Effector memory CD8-positive, alpha-beta T cell (primary cell): ENCODE measurements around the gene SLC38A8.

Source experiments
- ATAC-seq: fragments of 150-1000 bp; cut with Tn5 transposase; replicated peaks from 2 replicates; pipeline ENCODE4 v1.10.0; 2021; ENCODE audit warnings: mild to moderate bottlenecking, moderate library complexity
- DNase-seq, 3 experiments: peaks; one replicate each; pipeline ENCODE4 v3.0.0; 2021
- H3K27ac Mint-ChIP-seq, 2 donors: one replicate each; pipeline ENCODE4 v1.8.0; 2022; ENCODE audit warnings: mild to moderate bottlenecking in 2 of 2, mixed read lengths in 2 of 2, moderate library complexity in 2 of 2
- H3K27me3 Mint-ChIP-seq, 2 donors: one replicate each; pipeline ENCODE4 v1.8.0; 2022; ENCODE audit warnings: mixed read lengths in 2 of 2
- H3K36me3 Mint-ChIP-seq: one replicate; pipeline ENCODE4 v1.8.0; 2022; ENCODE audit warnings: mild to moderate bottlenecking, moderate library complexity, mixed read lengths; ENCODE audit not compliant: insufficient read depth
- H3K4me1 Mint-ChIP-seq, 2 donors: one replicate each; pipeline ENCODE4 v1.8.0; 2022; ENCODE audit warnings: low read depth in 2 of 2, mixed read lengths in 2 of 2
- H3K4me3 Mint-ChIP-seq, 2 donors: one replicate each; pipeline ENCODE4 v1.8.0; 2022; ENCODE audit warnings: mild to moderate bottlenecking in 2 of 2, mixed read lengths in 2 of 2, moderate library complexity in 2 of 2
- H3K9me3 Mint-ChIP-seq, 2 donors: one replicate each; pipeline ENCODE4 v1.8.0; 2022; ENCODE audit warnings: mixed read lengths in 2 of 2

SLC38A8 gene

GRCh38 chr16:84027625-84028024, 15.0 kb downstream of the SLC38A8 start:
- Mint-ChIP-seq H3K36me3 (no peaks in the 10 kb centered on the region), H3K27ac (no peak overlapping the region), H3K4me3 (no peak overlapping the region), H3K27me3 (peaks cover 27 to 81% of the 10 kb centered on the region in 2 donors), H3K9me3 (no peaks in the 10 kb centered on the region), H3K4me1 (peaks cover 4 to 6% of the 10 kb centered on the region in 2 donors)
- DNase-seq (no peak), ATAC-seq (no peak)

- Mint-ChIP-seq H3K27me3 (peaks cover 27 to 81% of the 10 kb centered on the region in 2 donors), H3K27ac (no peak overlapping the region), H3K36me3 (no peaks in the 10 kb centered on the region), H3K4me1 (peaks cover 4 to 6% of the 10 kb centered on the region in 2 donors), H3K4me3 (no peak overlapping the region), H3K9me3 (peaks cover under 1 to 3% of the 10 kb centered on the region in 2 donors)
- DNase-seq (no peak), ATAC-seq (no peak)
These were observed 16.0 kb downstream of the SLC38A8 start for GRCh38 chr16:84026606-84027005.

DNA sequence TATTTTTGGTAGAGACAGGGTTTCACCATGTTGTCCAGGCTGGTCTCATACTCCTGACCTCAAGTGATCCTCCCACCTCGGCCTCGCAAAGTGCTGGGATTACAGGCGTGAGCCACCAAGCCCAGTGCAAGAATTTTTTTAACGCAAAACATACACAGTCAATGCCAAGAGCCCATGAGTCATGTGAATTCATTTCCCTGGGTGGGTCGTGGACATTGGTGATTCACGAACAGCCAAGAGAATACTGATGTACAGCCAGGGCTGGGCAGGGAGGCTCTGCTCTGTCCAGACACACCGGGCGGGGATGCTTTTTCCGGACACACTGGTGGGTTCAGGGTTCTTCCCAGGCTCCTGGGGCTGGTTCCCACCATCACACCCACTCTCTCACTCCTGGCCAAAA, 17.7 kb downstream of the SLC38A8 start:
- H3K27me3 Mint-ChIP-seq = peaks cover 19 to 74% of the 10 kb centered on the region in 2 donors
- peaks cover 4 to 6% of the 10 kb centered on the region in 2 donors for H3K4me1 Mint-ChIP-seq
- ATAC-seq (no peak), DNase-seq (no peak)
- H3K27ac Mint-ChIP-seq = no peak overlapping the region
- H3K4me3 Mint-ChIP-seq = no peak overlapping the region
- no peaks in the 10 kb centered on the region for H3K36me3 Mint-ChIP-seq
- peaks cover 5 to 7% of the 10 kb centered on the region in 2 donors for H3K9me3 Mint-ChIP-seq

DNA sequence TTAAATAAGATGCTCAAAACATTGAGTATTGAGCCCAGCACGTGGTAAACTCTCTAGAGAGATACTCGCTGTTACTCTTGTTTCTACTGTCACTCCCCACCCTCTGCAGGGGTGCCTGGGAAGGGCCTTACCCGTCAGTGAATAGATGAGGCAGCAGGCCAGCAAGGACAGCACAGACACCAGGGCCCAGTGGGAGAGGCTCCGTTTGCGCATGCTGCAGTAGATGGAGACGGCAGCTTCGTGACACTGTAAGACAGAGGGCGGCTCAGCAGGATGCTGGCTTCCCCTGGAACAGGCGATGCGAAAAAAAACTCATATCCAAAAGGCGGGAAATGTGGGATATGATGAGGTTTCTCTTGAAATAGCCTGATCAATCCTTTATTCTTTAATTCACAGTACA, 20.0 kb downstream of the SLC38A8 start:
- Mint-ChIP-seq H3K4me1 (no peaks in the 10 kb centered on the region), H3K4me3 (no peak overlapping the region), H3K27ac (no peak overlapping the region), H3K9me3 (peaks cover 6 to 13% of the 10 kb centered on the region in 2 donors), H3K36me3 (no peaks in the 10 kb centered on the region), H3K27me3 (peaks cover 12 to 60% of the 10 kb centered on the region in 2 donors)
- DNase-seq = no peak
- no peak for ATAC-seq

GRCh38 chr16:84021488-84021887, 21.1 kb downstream of the SLC38A8 start:
- no peak overlapping the region for H3K27ac Mint-ChIP-seq

GRCh38 chr16:84020353-84020752, 22.2 kb downstream of the SLC38A8 start:
- peaks cover 6 to 13% of the 10 kb centered on the region in 2 donors for H3K9me3 Mint-ChIP-seq
- H3K27ac Mint-ChIP-seq = no peak overlapping the region
- H3K27me3 Mint-ChIP-seq = peaks cover 0 to 44% of the 10 kb centered on the region in 2 donors
- no peak overlapping the region for H3K4me3 Mint-ChIP-seq
- no peaks in the 10 kb centered on the region for H3K36me3 Mint-ChIP-seq
- H3K4me1 Mint-ChIP-seq = no peaks in the 10 kb centered on the region
- DNase-seq (no peak), ATAC-seq (no peak)

More at GRCh38 chr16:84021488-84021887, 21.1 kb downstream of the SLC38A8 start:
- no peak for ATAC-seq
- Mint-ChIP-seq H3K4me1 (no peaks in the 10 kb centered on the region), H3K4me3 (no peak overlapping the region), H3K27me3 (peaks cover 4 to 55% of the 10 kb centered on the region in 2 donors), H3K36me3 (no peaks in the 10 kb centered on the region), H3K9me3 (peaks cover 6 to 13% of the 10 kb centered on the region in 2 donors)
- DNase-seq = no peak

- DNase-seq (no peak), ATAC-seq (no peak)
- H3K36me3 Mint-ChIP-seq = no peaks in the 10 kb centered on the region
- H3K9me3 Mint-ChIP-seq = peaks cover 10 to 20% of the 10 kb centered on the region in 2 donors
- H3K27ac Mint-ChIP-seq = no peak overlapping the region
- peaks cover 0 to 46% of the 10 kb centered on the region in 2 donors for H3K27me3 Mint-ChIP-seq
- H3K4me3 Mint-ChIP-seq = no peak overlapping the region
- H3K4me1 Mint-ChIP-seq = peaks cover 6 to 9% of the 10 kb centered on the region in 2 donors
These were observed 23.9 kb downstream of the SLC38A8 start for GRCh38 chr16:84018710-84019109.

DNA sequence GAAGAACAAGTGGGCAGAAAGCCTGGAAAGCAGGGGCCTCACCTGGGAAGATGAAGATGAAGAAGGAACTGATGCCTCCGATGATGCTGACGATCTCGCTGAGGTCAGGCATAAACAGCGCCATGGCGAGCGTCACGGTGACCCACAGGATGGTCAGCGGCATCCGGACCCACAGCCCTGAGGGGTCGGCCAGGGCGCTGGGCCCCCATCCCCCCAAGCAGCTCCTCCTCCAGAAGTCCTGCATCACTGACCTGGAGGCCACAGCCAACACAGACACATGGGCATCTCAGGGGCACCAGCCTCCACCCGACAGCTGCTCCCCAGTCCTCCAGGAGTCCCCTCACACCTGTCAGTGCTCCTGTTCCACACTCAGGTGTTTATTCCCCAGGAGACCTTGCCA, 26.1 kb downstream of the SLC38A8 start:
- no peak for ATAC-seq
- H3K27me3 Mint-ChIP-seq = peaks cover 0 to 43% of the 10 kb centered on the region in 2 donors
- DNase-seq = no peak

GRCh38 chr16:84015399-84015798, 27.2 kb downstream of the SLC38A8 start:
- Mint-ChIP-seq H3K9me3 (peaks cover 5 to 13% of the 10 kb centered on the region in 2 donors), H3K4me3 (no peak overlapping the region), H3K36me3 (no peaks in the 10 kb centered on the region), H3K27me3 (peaks cover 0 to 45% of the 10 kb centered on the region in 2 donors), H3K4me1 (peaks cover 6 to 9% of the 10 kb centered on the region in 2 donors), H3K27ac (no peak overlapping the region)
- ATAC-seq (no peak), DNase-seq (no peak)

More for the DNA sequence above, 26.1 kb downstream of the SLC38A8 start:
- Mint-ChIP-seq H3K9me3 (peaks cover 8 to 16% of the 10 kb centered on the region in 2 donors), H3K27ac (no peak overlapping the region), H3K4me3 (no peak overlapping the region), H3K36me3 (no peaks in the 10 kb centered on the region), H3K4me1 (peaks cover 6 to 9% of the 10 kb centered on the region in 2 donors)

GRCh38 chr16:84014570-84015327, 27.8 kb downstream of the SLC38A8 start:
- no peaks in the 10 kb centered on the region for H3K36me3 Mint-ChIP-seq
- no peak for DNase-seq
- peaks cover 5 to 13% of the 10 kb centered on the region in 2 donors for H3K9me3 Mint-ChIP-seq
- ATAC-seq = no peak
- peaks cover 0 to 50% of the 10 kb centered on the region in 2 donors for H3K27me3 Mint-ChIP-seq
- no peak overlapping the region for H3K27ac Mint-ChIP-seq
- peak overlapping the region in 1 of 2 donors; percentile 51 for H3K4me3 Mint-ChIP-seq
- H3K4me1 Mint-ChIP-seq = peaks cover 6 to 9% of the 10 kb centered on the region in 2 donors

GRCh38 chr16:84013787-84014569, 28.6 kb downstream of the SLC38A8 start:
- peaks cover 0 to 43% of the 10 kb centered on the region in 2 donors for H3K27me3 Mint-ChIP-seq
- peak overlapping the region in 1 of 2 donors; percentile 51 for H3K4me3 Mint-ChIP-seq
- peaks cover 6 to 9% of the 10 kb centered on the region in 2 donors for H3K4me1 Mint-ChIP-seq
- no peak overlapping the region for H3K27ac Mint-ChIP-seq
- no peaks in the 10 kb centered on the region for H3K36me3 Mint-ChIP-seq
- H3K9me3 Mint-ChIP-seq = peaks cover 4 to 13% of the 10 kb centered on the region in 2 donors
- peak; percentile 59 for ATAC-seq
- peak in 2 of 3 experiments; percentile 2 to 26 for DNase-seq

DNA sequence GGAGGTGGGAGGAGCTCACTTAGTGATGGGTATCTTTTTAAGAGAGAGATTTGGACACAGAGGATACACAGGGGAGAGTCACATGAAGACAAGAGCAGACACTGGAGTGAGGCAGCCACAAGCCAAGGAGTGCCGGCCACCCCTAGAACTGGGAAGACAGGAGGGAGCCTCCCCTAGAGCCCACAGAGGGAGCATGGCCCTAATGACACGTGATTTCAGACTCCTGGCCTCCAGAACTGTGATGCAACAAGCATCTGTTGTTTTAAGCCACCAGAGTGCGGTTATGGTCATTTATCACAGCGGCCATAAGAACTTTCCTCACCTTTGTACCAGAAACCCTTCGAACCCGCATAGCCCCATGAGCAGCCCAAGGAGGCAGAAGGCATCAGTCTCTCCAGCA, 33.3 kb downstream of the SLC38A8 start:
- ATAC-seq (no peak), DNase-seq (no peak)
- H3K4me3 Mint-ChIP-seq = no peak overlapping the region
- no peak overlapping the region for H3K27ac Mint-ChIP-seq
- H3K27me3 Mint-ChIP-seq = peaks cover 0 to 60% of the 10 kb centered on the region in 2 donors
- H3K36me3 Mint-ChIP-seq = no peaks in the 10 kb centered on the region
- peaks cover 0 to under 1% of the 10 kb centered on the region in 2 donors for H3K9me3 Mint-ChIP-seq
- peaks cover 2 to 4% of the 10 kb centered on the region in 2 donors for H3K4me1 Mint-ChIP-seq

DNA sequence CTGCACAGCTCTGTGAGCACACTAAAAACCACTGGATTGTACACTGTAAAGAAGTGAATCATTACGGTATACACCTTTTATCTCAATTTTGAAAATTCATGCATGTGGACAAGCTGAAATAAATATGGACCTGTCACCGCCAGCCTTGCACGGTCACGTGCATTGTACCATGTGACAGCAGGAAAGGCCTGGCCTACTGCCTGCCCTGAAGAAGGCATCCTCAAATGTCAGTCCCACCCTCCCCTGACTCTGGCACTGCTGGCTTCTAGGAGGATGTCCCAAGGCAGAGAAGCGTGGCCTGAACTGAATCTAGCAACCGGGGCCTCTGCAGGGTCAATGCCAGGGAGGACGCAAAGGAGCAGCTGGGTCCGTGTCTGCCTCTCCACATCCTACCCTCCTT, 34.6 kb downstream of the SLC38A8 start:
- DNase-seq = no peak

More for the DNA sequence above, 34.6 kb downstream of the SLC38A8 start:
- no peak for ATAC-seq
- peaks cover 3 to 68% of the 10 kb centered on the region in 2 donors for H3K27me3 Mint-ChIP-seq
- H3K4me1 Mint-ChIP-seq = no peaks in the 10 kb centered on the region
- no peak overlapping the region for H3K27ac Mint-ChIP-seq
- no peak overlapping the region for H3K4me3 Mint-ChIP-seq
- no peaks in the 10 kb centered on the region for H3K9me3 Mint-ChIP-seq
- H3K36me3 Mint-ChIP-seq = peaks cover 4% of the 10 kb centered on the region
